NOMO-1 treated with DMSO at 0.1 percent for 48 hours (cell line): Measurements from ENCODE around the gene HCRTR2.
A peak's percentile ranks its signal among the peaks of the same experiment; 100 is the strongest.
"Not testable (repeated sequence)": the region's sequence is repeated elsewhere in the genome, so short reads cannot be mapped to it uniquely, and the experiment has no call there.

Experiments used
- DNase-seq: peaks from one replicate; lab custom pipeline; 2025; ENCODE audit not compliant: unreplicated experiment; lab: John Stamatoyannopoulos, UW

HCRTR2 gene

GRCh38 chr6:55174211-55175026, at the start of gene HCRTR2:
HCRTR2 (plus strand) TSS chr6:55174515; CDS start chr6:55174588, 73 bp downstream.
- no peak for DNase-seq

- no peak for DNase-seq
Observed at GRCh38 chr6:55130806-55131324, 43.5 kb upstream of the HCRTR2 start.

GRCh38 chr6:55131616-55132015, 42.7 kb upstream of the HCRTR2 start:
- DNase-seq, result no peak

- no peak for DNase-seq
Observed at GRCh38 chr6:55136916-55137315, 37.4 kb upstream of the HCRTR2 start.

- no peak for DNase-seq
Observed at GRCh38 chr6:55137929-55138693, 36.2 kb upstream of the HCRTR2 start.

DNA sequence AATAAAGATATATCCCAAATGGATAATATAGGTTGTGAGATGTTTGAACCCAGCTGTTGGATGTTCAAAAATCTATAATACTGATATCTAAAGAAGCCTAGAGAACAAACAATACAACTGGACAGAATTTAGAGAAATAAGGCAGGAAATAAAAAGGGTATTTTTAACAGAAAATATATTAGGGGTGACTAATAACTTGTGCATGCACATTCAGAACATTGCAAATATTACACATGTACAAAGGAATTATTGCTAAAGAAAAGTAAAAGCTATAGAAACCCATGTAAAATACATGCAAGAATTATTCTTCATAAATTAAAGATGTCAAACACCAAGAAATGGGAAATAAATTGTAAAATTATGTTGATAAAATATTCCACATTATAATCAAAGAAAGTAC, 32.7 kb upstream of the HCRTR2 start:
- DNase-seq, result no peak

- no peak for DNase-seq
Observed at GRCh38 chr6:55142610-55143009, 31.7 kb upstream of the HCRTR2 start.

DNA sequence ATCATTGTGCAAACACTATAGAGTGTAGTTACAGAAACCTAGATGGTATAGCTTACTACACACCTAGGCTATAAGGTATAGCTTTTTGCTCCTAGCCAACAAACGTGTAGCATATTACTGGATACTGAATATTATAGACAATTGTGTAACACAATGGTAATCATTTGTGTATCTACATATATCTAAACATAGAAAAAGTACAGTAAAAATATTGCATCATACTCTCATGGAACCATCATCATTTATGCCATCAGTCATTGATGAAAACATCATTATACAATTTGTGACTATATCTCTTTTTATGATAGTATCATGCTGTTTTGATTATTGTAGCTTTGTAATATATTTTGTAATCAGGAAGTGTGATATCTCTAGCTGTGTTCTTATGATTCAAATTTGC, 21.0 kb upstream of the HCRTR2 start:
- DNase-seq, result no peak

- not testable (repeated sequence) for DNase-seq
Observed at GRCh38 chr6:55158784-55159183, 15.5 kb upstream of the HCRTR2 start.

DNA sequence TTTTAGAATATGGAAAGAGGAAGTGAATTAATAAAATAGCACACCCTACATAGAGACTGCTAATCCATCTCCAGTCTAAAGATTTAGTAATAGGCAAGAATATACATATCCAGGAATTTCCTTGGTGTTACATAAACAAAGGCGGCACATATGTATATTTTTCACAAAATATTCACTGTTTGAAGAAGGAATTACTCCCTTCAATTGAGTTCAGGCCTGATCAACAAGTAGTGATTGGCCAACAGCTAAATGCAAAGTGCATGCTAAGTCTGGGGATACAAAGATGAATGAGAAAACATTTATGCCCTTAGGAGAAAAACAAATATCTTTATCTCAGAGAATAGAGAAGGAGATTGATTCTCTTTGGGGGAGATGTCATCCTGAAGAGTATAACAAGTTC, 6.5 kb upstream of the HCRTR2 start:
- DNase-seq, result no peak

- no peak for DNase-seq
Observed at GRCh38 chr6:55175078-55176049, 1.0 kb downstream of the HCRTR2 start.

GRCh38 chr6:55176958-55177357, 2.6 kb downstream of the HCRTR2 start:
- DNase-seq, result no peak

DNA sequence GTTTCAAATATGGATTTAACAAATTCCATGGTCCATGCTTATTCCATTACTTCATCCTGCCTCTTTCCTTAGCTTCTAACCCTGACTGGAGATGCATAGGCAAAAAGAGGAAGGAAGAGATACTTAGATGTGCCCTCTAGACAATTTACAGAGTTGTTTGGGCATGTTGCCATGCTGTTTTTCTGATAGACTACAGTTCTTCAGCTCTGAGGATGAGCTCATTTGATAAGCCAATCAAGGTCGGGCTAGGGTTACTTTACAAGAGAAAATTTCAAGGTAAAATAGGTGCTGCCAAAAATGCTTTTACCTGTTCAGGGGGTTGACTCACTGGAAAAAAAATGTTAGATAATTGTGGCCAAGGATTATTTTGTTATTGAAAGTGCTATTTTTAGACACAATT, 5.9 kb downstream of the HCRTR2 start:
- DNase-seq, result no peak

DNA sequence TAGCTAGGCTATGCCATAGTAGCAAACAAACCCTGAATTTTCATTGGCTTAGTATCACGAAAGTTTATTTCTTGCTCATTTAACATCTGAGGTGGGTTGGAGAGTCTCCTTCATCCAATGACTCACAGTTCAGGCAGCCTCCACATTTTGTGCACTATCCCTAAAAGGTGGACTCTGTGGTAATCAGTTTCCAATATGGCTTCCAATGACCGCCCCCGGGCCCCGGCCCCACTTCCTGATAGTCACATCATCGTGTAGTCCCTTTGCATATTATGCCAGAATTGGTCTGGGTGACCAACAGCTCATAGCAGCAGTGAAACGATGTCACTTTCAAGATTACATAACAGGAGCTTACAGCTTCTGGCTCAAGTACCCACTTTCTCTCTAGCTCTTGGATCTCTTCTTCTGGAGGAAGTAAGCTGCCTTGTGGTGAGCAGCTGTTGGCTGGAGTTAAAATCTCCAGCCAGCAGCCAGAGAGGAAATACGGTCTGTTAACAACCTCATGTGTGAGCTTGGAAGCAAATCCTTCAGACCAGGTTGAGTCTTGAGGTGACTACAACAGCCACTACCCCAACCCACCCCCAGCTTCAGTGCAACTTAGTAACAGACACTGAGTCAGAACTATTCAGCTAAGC, 7.8 kb downstream of the HCRTR2 start:
- peak; percentile 69 for DNase-seq

DNA sequence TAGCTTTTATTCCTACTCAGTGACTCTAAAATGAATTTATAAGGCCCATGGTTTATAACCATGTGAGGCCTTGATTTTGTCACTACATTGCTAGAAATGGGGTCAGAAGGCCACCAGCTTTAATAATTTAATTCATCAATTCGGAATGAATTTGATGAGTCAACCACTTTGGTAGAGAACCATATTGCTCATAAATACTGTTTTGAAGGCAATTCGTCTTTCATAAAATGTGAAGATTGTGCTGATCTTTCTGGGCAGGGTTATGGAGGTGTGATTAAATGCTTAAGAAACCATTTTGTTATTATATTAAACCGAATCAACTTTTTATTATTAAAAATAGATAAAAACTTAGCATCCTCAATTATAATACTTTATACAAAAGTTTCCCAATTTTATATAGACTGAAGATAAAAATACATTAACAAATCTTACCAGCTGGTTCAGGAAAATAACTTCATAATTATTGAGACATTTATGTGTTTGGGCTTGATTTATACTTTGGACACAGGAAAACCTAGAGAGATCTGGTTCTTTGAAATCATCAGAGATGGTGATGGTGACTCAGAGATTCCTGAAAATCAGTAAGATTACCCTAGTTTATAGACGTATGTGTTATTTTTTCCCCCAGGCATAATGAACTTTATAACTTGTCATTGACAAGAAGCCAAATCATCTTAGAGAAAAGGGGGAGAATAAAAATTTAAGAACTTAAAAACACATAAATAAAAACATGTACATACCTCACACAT, 10.6 kb downstream of the HCRTR2 start:
- DNase-seq, result no peak

- DNase-seq, result no peak
Observed at GRCh38 chr6:55198715-55199114, 24.4 kb downstream of the HCRTR2 start.

GRCh38 chr6:55199239-55199638, 24.9 kb downstream of the HCRTR2 start:
- no peak for DNase-seq

- DNase-seq, result no peak
Observed at GRCh38 chr6:55208478-55209458, 34.5 kb downstream of the HCRTR2 start.

DNA sequence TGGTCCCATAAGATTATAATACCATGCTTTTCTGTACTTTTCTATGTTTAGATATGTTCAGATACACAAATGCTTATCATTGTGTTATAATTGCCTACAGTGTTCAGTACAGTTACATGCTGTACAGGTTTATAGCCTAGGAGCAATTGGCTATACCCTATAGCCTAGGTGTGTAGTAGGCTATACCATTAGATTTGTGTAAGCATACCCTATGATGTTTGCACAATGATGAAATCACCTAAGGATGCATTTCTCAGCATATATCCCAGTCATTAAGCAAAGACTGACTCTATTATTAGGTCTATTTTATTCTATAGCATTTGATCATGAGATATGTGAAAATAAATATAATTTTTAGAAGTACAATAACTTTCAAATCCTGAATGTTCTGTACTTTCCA, 36.6 kb downstream of the HCRTR2 start:
- DNase-seq, result no peak
